ENCODE measurements around the gene CUL5.

Gene CUL5

DNA sequence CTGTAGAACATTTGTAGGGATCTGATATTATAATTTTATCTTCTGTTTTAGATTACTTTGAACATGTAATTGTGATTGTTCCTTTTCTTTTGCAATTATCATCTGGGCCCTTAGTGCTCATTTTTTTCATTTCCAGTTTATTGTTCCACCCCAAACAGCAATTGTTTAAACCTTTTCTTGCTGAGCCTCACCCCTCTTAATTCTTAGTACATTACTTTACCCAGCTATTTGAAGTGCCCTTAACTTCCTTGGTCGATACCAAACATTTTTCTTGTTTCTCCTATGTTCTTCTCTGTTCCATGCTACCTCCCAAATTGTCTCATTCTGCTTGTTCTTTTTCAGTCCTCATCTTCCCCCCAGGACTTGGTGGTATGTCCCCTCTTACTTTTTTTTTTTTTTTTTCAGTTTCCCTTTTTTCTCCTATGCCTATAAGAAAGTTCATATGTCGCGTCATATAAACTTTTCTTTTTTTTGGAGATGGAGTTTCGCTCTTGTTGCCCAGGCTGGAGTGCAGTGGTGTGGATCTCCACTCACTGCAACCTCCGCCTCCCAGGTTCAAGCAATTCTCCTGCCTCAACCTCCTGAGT is 3.5 kb downstream of the CUL5 start:
- Histone ChIP-seq H3K9ac (ENCODE audit: low read length) (no peak overlapping the region), H4K20me1 (ENCODE audit: low read depth, low read length) (0 out of 2 replicates have a peak, but pooled peaks cover 21% of the 10 kb centered on the region), H3F3A (ENCODE audit: insufficient read depth) (peaks cover 4% of the 10 kb centered on the region; the same call in 1 of the 2 replicates), H3K27me3 (ENCODE audit: low read length) (no peaks in the 10 kb centered on the region), H3K79me2 (ENCODE audit: insufficient read depth, low read length) (peaks cover 83% of the 10 kb centered on the region), H3K4me2 (ENCODE audit: low read depth, low read length, poor library complexity, severe bottlenecking) (peak overlapping the region; percentile 19), H3K4me3 (ENCODE audit: insufficient read depth, low read length, poor library complexity, severe bottlenecking) (no peak overlapping the region), H3K9me3 (ENCODE audit: insufficient read depth, low read length) (no peaks in the 10 kb centered on the region), H2AFZ (ENCODE audit: low read depth, low read length, severe bottlenecking) (no peak overlapping the region), H3K36me3 (ENCODE audit: low read length) (no peaks in the 10 kb centered on the region), H3K9me2 (replicated peaks; ENCODE audit: insufficient read depth, low read length) (no peaks in the 10 kb centered on the region), H3K27ac (ENCODE audit: low read depth, low read length) (no peak overlapping the region)
- no peak for TF ChIP-seq EZH2phosphoT487 (conservative IDR thresholded peaks at IDR 0.05; ENCODE audit: low read length)
- TF ChIP-seq, protein P1, sequence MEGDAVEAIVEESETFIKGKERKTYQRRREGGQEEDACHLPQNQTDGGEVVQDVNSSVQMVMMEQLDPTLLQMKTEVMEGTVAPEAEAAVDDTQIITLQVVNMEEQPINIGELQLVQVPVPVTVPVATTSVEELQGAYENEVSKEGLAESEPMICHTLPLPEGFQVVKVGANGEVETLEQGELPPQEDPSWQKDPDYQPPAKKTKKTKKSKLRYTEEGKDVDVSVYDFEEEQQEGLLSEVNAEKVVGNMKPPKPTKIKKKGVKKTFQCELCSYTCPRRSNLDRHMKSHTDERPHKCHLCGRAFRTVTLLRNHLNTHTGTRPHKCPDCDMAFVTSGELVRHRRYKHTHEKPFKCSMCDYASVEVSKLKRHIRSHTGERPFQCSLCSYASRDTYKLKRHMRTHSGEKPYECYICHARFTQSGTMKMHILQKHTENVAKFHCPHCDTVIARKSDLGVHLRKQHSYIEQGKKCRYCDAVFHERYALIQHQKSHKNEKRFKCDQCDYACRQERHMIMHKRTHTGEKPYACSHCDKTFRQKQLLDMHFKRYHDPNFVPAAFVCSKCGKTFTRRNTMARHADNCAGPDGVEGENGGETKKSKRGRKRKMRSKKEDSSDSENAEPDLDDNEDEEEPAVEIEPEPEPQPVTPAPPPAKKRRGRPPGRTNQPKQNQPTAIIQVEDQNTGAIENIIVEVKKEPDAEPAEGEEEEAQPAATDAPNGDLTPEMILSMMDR (IDR thresholded peaks at IDR 0.05; ENCODE audit: insufficient read depth, low read length, poor library complexity, severe bottlenecking) = no peak

DNA sequence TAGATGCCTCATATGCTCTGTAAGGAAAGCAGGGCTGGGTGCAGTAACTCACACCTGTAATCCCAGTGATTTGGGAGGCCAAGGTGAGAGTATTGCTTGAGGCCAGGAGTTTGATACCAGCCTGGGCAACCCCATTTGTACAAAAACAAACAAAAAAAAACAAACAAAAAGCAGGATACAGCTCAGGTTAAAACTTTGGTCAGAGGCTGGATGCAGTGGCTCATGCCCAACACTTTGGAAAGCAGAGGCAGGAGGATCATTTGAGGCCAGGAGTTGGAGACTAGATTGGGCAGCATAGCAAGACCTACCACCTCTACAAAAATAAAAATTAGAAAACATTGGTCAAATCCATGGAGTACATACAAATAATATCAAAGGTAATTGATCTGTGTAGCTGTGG is 7.9 kb downstream of the CUL5 start:
- TF ChIP-seq EZH2phosphoT487 (conservative IDR thresholded peaks at IDR 0.05; ENCODE audit: low read length) = no peak
- TF ChIP-seq, protein P1 (IDR thresholded peaks at IDR 0.05; ENCODE audit: insufficient read depth, low read length, poor library complexity, severe bottlenecking) = no peak
- H3K4me2 ChIP-seq (ENCODE audit: low read depth, low read length, poor library complexity, severe bottlenecking) = no peak overlapping the region
- no peak overlapping the region for H2AFZ ChIP-seq (ENCODE audit: low read depth, low read length, severe bottlenecking)
- no peaks in the 10 kb centered on the region for H3K36me3 ChIP-seq (ENCODE audit: low read length)
- no peak overlapping the region for H3K4me3 ChIP-seq (ENCODE audit: insufficient read depth, low read length, poor library complexity, severe bottlenecking)
- H3K9me2 ChIP-seq (replicated peaks; ENCODE audit: insufficient read depth, low read length) = no peaks in the 10 kb centered on the region
- H4K20me1 ChIP-seq (ENCODE audit: low read depth, low read length) = peaks cover 15% of the 10 kb centered on the region; the same call in 1 of the 2 replicates
- peaks cover 97% of the 10 kb centered on the region for H3K79me2 ChIP-seq (ENCODE audit: insufficient read depth, low read length)
- no peaks in the 10 kb centered on the region for H3K27me3 ChIP-seq (ENCODE audit: low read length)
- no peak overlapping the region for H3K27ac ChIP-seq (ENCODE audit: low read depth, low read length)
- no peak overlapping the region for H3K9ac ChIP-seq (ENCODE audit: low read length)
- no peaks in the 10 kb centered on the region for H3K9me3 ChIP-seq (ENCODE audit: insufficient read depth, low read length)
- no peaks in the 10 kb centered on the region for H3F3A ChIP-seq (ENCODE audit: insufficient read depth)

DNA sequence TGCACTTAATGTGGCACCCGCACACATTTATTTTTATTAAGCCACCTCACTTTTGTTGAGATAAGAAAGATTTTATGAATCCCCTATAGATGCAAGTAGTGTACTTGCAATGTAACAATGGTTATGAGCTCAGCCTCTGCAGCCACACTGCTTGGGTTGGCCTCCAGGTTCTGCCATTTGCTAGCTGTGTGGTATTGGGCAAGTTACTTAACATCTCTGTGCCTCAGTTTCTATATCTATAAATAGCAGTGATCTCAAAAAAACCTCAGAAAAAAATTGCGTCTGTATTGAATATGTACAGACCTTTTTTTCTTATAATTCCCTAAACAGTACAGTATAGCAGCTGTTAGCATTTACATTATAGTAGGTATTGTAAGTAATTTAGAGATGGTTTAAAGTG is 10.0 kb downstream of the CUL5 start:
- Histone ChIP-seq H3K36me3 (ENCODE audit: low read length) (0 out of 2 replicates have a peak, but pooled peaks cover 3% of the 10 kb centered on the region), H3K4me3 (ENCODE audit: insufficient read depth, low read length, poor library complexity, severe bottlenecking) (no peak overlapping the region), H3K79me2 (ENCODE audit: insufficient read depth, low read length) (peaks cover 97% of the 10 kb centered on the region), H2AFZ (ENCODE audit: low read depth, low read length, severe bottlenecking) (no peak overlapping the region), H3K9ac (ENCODE audit: low read length) (no peak overlapping the region), H3K4me2 (ENCODE audit: low read depth, low read length, poor library complexity, severe bottlenecking) (no peak overlapping the region), H3F3A (ENCODE audit: insufficient read depth) (no peaks in the 10 kb centered on the region), H3K9me2 (replicated peaks; ENCODE audit: insufficient read depth, low read length) (no peaks in the 10 kb centered on the region), H3K9me3 (ENCODE audit: insufficient read depth, low read length) (no peaks in the 10 kb centered on the region), H3K27me3 (ENCODE audit: low read length) (no peaks in the 10 kb centered on the region), H3K27ac (ENCODE audit: low read depth, low read length) (no peak overlapping the region), H4K20me1 (ENCODE audit: low read depth, low read length) (peaks cover 17% of the 10 kb centered on the region)
- TF ChIP-seq EZH2phosphoT487 (conservative IDR thresholded peaks at IDR 0.05; ENCODE audit: low read length) = no peak
- TF ChIP-seq, protein P1 (IDR thresholded peaks at IDR 0.05; ENCODE audit: insufficient read depth, low read length, poor library complexity, severe bottlenecking) = no peak
